ENCODE data around the gene OR13J1.
"Not testable (repeated sequence)": the region's sequence is repeated elsewhere in the genome, so short reads cannot be mapped to it uniquely, and the experiment has no call there.

OR13J1 gene, protein sequence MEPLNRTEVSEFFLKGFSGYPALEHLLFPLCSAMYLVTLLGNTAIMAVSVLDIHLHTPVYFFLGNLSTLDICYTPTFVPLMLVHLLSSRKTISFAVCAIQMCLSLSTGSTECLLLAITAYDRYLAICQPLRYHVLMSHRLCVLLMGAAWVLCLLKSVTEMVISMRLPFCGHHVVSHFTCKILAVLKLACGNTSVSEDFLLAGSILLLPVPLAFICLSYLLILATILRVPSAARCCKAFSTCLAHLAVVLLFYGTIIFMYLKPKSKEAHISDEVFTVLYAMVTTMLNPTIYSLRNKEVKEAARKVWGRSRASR

GRCh38 chr9:35870351-35870923, at the start of gene OR13J1:
Gene OR13J1 (minus strand): TSS chr9:35870401. CDS start chr9:35870401, 0 bp downstream.
- H3K9ac ChIP-seq (ENCODE audit: low read length) = no peak within 1 kb of the TSS
- H3K27me3 ChIP-seq (ENCODE audit: control insufficient read depth, insufficient read depth, low read length) = no peaks in the 10 kb centered on the region
- H3K27ac ChIP-seq (ENCODE audit: low read length) = no peak within 1 kb of the TSS
- H3K9me3 ChIP-seq (ENCODE audit: control insufficient read depth, low read depth, low read length) = no peaks in the 10 kb centered on the region
- no peak within 1 kb of the TSS for H3K4me3 ChIP-seq (ENCODE audit: low read length)
- H3K36me3 ChIP-seq (ENCODE audit: control insufficient read depth, low read depth, low read length) = no peaks in the 10 kb centered on the region
- H3K4me1 ChIP-seq (ENCODE audit: control insufficient read depth, low read depth, low read length) = peaks cover 11% of the 10 kb centered on the region

DNA sequence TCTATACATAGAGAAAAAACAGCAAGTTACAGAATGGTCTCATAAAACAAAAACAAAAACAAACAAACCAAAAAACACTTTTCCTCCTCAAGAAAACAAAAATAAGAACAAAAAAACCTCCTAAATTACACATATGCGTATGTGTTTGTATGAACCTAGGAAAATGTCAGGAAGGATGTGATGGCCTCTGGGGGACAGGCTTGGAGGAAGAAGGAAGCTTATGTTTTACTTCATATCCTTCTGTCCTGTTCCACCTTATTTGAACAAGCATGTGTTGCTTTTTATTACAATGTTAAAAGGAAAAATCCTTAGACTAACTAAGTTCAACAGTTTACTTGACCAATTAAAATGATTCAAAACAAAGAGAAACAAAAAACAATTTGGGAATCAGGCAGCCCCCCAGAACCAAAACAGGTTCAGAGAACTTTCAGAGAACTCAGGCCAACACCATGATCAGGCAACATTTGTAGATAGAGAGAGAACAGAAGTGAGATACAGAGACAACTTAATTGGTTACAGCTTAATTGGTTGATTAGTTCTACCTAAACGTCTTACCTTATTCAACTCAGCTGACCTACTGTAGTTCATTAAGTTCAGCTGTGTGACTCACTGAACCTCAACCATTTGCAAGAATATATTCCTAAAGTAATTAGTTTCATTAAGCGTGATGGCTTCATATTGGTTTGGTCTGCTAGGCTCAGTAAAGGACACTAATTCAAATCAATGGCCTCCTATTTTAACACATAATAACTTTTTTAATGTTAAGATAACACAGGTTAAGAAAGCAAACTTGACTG, 49.2 kb upstream of the OR13J1 start:
- H3K9ac ChIP-seq (ENCODE audit: low read length) = no peak overlapping the region
- no peak overlapping the region for H3K4me3 ChIP-seq (ENCODE audit: low read length)
- H3K9me3 ChIP-seq (ENCODE audit: control insufficient read depth, low read depth, low read length) = no peaks in the 10 kb centered on the region
- no peaks in the 10 kb centered on the region for H3K27me3 ChIP-seq (ENCODE audit: control insufficient read depth, insufficient read depth, low read length)
- H3K4me1 ChIP-seq (ENCODE audit: control insufficient read depth, low read depth, low read length) = no peaks in the 10 kb centered on the region
- H3K36me3 ChIP-seq (ENCODE audit: control insufficient read depth, low read depth, low read length) = no peaks in the 10 kb centered on the region
- no peak overlapping the region for H3K27ac ChIP-seq (ENCODE audit: low read length)

DNA sequence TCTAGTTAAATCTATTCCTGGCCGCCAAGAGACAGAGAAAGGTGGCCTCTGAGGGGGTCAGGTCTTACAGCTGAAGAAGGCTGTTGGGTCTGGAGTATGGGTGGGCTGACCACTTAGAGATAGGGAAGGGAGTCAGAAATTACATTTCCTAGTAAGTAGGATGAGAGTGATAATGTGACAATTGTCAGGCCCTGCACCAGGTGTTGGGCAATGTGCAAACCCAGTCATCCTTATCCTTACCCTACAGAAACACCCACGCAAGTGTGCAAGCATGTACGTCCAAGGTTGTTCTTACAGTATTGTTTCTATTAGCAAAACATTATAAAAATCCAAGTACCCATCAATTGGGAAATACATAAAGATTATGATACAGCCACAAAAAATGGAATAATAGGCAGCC, 48.6 kb upstream of the OR13J1 start:
- Histone ChIP-seq H3K9me3 (ENCODE audit: control insufficient read depth, low read depth, low read length) (no peaks in the 10 kb centered on the region), H3K4me3 (ENCODE audit: low read length) (no peak overlapping the region), H3K27ac (ENCODE audit: low read length) (no peak overlapping the region), H3K4me1 (ENCODE audit: control insufficient read depth, low read depth, low read length) (no peaks in the 10 kb centered on the region), H3K36me3 (ENCODE audit: control insufficient read depth, low read depth, low read length) (no peaks in the 10 kb centered on the region), H3K27me3 (ENCODE audit: control insufficient read depth, insufficient read depth, low read length) (no peaks in the 10 kb centered on the region), H3K9ac (ENCODE audit: low read length) (no peak overlapping the region)

- H3K9me3 ChIP-seq (ENCODE audit: control insufficient read depth, low read depth, low read length) = no peaks in the 10 kb centered on the region
- no peaks in the 10 kb centered on the region for H3K36me3 ChIP-seq (ENCODE audit: control insufficient read depth, low read depth, low read length)
- no peak overlapping the region for H3K9ac ChIP-seq (ENCODE audit: low read length)
- no peak overlapping the region for H3K27ac ChIP-seq (ENCODE audit: low read length)
- no peak overlapping the region for H3K4me3 ChIP-seq (ENCODE audit: low read length)
- no peaks in the 10 kb centered on the region for H3K27me3 ChIP-seq (ENCODE audit: control insufficient read depth, insufficient read depth, low read length)
- H3K4me1 ChIP-seq (ENCODE audit: control insufficient read depth, low read depth, low read length) = no peaks in the 10 kb centered on the region
These were observed 47.1 kb upstream of the OR13J1 start for GRCh38 chr9:35917261-35917660.

GRCh38 chr9:35915681-35916294, 45.6 kb upstream of the OR13J1 start:
- H3K9ac ChIP-seq (ENCODE audit: low read length) = no peak overlapping the region
- H3K4me3 ChIP-seq (ENCODE audit: low read length) = no peak overlapping the region
- no peaks in the 10 kb centered on the region for H3K9me3 ChIP-seq (ENCODE audit: control insufficient read depth, low read depth, low read length)
- no peaks in the 10 kb centered on the region for H3K4me1 ChIP-seq (ENCODE audit: control insufficient read depth, low read depth, low read length)
- H3K27ac ChIP-seq (ENCODE audit: low read length) = no peak overlapping the region
- no peaks in the 10 kb centered on the region for H3K27me3 ChIP-seq (ENCODE audit: control insufficient read depth, insufficient read depth, low read length)
- no peaks in the 10 kb centered on the region for H3K36me3 ChIP-seq (ENCODE audit: control insufficient read depth, low read depth, low read length)

- Histone ChIP-seq H3K4me1 (ENCODE audit: control insufficient read depth, low read depth, low read length) (no peaks in the 10 kb centered on the region), H3K27ac (ENCODE audit: low read length) (no peak overlapping the region), H3K9me3 (ENCODE audit: control insufficient read depth, low read depth, low read length) (no peaks in the 10 kb centered on the region), H3K4me3 (ENCODE audit: low read length) (no peak overlapping the region), H3K27me3 (ENCODE audit: control insufficient read depth, insufficient read depth, low read length) (no peaks in the 10 kb centered on the region), H3K9ac (ENCODE audit: low read length) (no peak overlapping the region), H3K36me3 (ENCODE audit: control insufficient read depth, low read depth, low read length) (no peaks in the 10 kb centered on the region)
These were observed 44.2 kb upstream of the OR13J1 start for GRCh38 chr9:35914301-35914807.

DNA sequence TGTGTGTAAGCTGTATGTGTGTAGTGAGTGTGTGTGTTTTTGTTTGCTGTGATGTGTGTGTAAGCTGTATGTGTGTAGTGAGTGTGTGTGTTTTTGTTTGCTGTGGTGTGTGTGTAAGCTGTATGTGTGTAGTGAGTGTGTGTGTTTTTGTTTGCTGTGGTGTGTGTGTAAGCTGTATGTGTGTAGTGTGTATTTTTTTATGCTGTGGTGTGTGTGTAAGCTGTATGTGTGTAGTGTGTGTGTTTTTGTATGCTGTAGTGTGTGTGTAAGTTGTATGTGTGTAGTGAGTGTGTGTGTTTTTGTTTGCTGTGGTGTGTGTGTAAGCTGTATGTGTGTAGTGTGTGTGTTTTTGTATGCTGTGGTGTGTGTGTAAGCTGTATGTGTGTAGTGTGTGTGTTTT, 43.2 kb upstream of the OR13J1 start:
- not testable (repeated sequence) for H3K27me3 ChIP-seq (ENCODE audit: control insufficient read depth, insufficient read depth, low read length); H3K36me3 ChIP-seq (ENCODE audit: control insufficient read depth, low read depth, low read length); H3K4me1 ChIP-seq (ENCODE audit: control insufficient read depth, low read depth, low read length); H3K9me3 ChIP-seq (ENCODE audit: control insufficient read depth, low read depth, low read length); H3K27ac ChIP-seq (ENCODE audit: low read length); H3K4me3 ChIP-seq (ENCODE audit: low read length); H3K9ac ChIP-seq (ENCODE audit: low read length)

- Histone ChIP-seq H3K9me3 (ENCODE audit: control insufficient read depth, low read depth, low read length) (no peaks in the 10 kb centered on the region), H3K36me3 (ENCODE audit: control insufficient read depth, low read depth, low read length) (no peaks in the 10 kb centered on the region), H3K4me1 (ENCODE audit: control insufficient read depth, low read depth, low read length) (peaks cover 8% of the 10 kb centered on the region)
These were observed 42.7 kb upstream of the OR13J1 start for GRCh38 chr9:35912791-35913400.

GRCh38 chr9:35911690-35912089, 41.5 kb upstream of the OR13J1 start:
- Histone ChIP-seq H3K4me3 (ENCODE audit: low read length) (no peak overlapping the region), H3K9me3 (ENCODE audit: control insufficient read depth, low read depth, low read length) (no peaks in the 10 kb centered on the region), H3K27ac (ENCODE audit: low read length) (no peak overlapping the region), H3K4me1 (ENCODE audit: control insufficient read depth, low read depth, low read length) (peaks cover 16% of the 10 kb centered on the region), H3K27me3 (ENCODE audit: control insufficient read depth, insufficient read depth, low read length) (no peaks in the 10 kb centered on the region), H3K9ac (ENCODE audit: low read length) (no peak overlapping the region), H3K36me3 (ENCODE audit: control insufficient read depth, low read depth, low read length) (no peaks in the 10 kb centered on the region)

More at GRCh38 chr9:35912791-35913400, 42.7 kb upstream of the OR13J1 start:
- no peaks in the 10 kb centered on the region for H3K27me3 ChIP-seq (ENCODE audit: control insufficient read depth, insufficient read depth, low read length)
- no peak overlapping the region for H3K9ac ChIP-seq (ENCODE audit: low read length)
- H3K4me3 ChIP-seq (ENCODE audit: low read length) = no peak overlapping the region
- H3K27ac ChIP-seq (ENCODE audit: low read length) = no peak overlapping the region

GRCh38 chr9:35910613-35911359, 40.6 kb upstream of the OR13J1 start:
- peaks cover 16% of the 10 kb centered on the region for H3K4me1 ChIP-seq (ENCODE audit: control insufficient read depth, low read depth, low read length)

More at GRCh38 chr9:35910613-35911359, 40.6 kb upstream of the OR13J1 start:
- Histone ChIP-seq H3K27me3 (ENCODE audit: control insufficient read depth, insufficient read depth, low read length) (no peaks in the 10 kb centered on the region), H3K27ac (ENCODE audit: low read length) (no peak overlapping the region), H3K9me3 (ENCODE audit: control insufficient read depth, low read depth, low read length) (no peaks in the 10 kb centered on the region), H3K36me3 (ENCODE audit: control insufficient read depth, low read depth, low read length) (no peaks in the 10 kb centered on the region), H3K9ac (ENCODE audit: low read length) (no peak overlapping the region), H3K4me3 (ENCODE audit: low read length) (no peak overlapping the region)

Measured in iPS-18a (cell line).